Measurements from ENCODE around the gene ADAM12. TPM values are rescaled to one million over a fixed set of nuclear protein-coding genes. Genes with fewer than 3 reads are reported as not detected.
A peak's percentile ranks its signal among the peaks of the same experiment; 100 is the strongest.

ADAM12 gene
- total and polyA plus RNA-seq, 2 donors (not counting 3 experiments of a cell fraction or from before 2014, with no cell fraction given), result 0.22 to 0.33 TPM

- Histone ChIP-seq H3K27ac (ENCODE audit: insufficient read depth, low read depth, low read length) (no peak overlapping the region), H4K20me1 (replicated peaks; ENCODE audit: control insufficient read depth, extremely low read depth, insufficient read depth, low read length) (no peaks in the 10 kb centered on the region), H3K9ac (replicated peaks; ENCODE audit: extremely low read depth, insufficient read depth, low read length) (no peak overlapping the region), H3K79me2 (ENCODE audit: control insufficient read depth, insufficient read depth, low read length) (no peaks in the 10 kb centered on the region), H3K4me1 (ENCODE audit: control insufficient read depth, extremely low read depth, insufficient read depth, low read length) (no peaks in the 10 kb centered on the region), H3K27me3 (ENCODE audit: control insufficient read depth in 2 of 2, insufficient read depth in 2 of 2, low read length in 2 of 2) (no peaks in the 10 kb centered on the region), H3K9me3 (replicated peaks; ENCODE audit: control insufficient read depth, insufficient read depth, low read length) (no peaks in the 10 kb centered on the region), H2AFZ (ENCODE audit: low read depth, low read length) (no peak overlapping the region), H3K9me1 (replicated peaks; ENCODE audit: control insufficient read depth, extremely low read depth, insufficient read depth, low read length) (no peaks in the 10 kb centered on the region), H3K4me2 (ENCODE audit: insufficient read depth, low read length) (no peak overlapping the region), H3K4me3 (replicated peaks in 1 of 3; ENCODE audit: insufficient read depth in 1 of 3, low read depth in 1 of 3, low read length in 3 of 3) (no peak overlapping the region), H3K36me3 (ENCODE audit: control insufficient read depth in 2 of 2, extremely low read depth in 1 of 2, insufficient read depth in 2 of 2, low read length in 2 of 2) (no peaks in the 10 kb centered on the region)
- intact Hi-C loops (cut with micrococcal nuclease), result no loop called here
- ChIA-PET CTCF (interaction anchor here (0.6 to 1.3 kb wide), 2 partner anchors 10 to 411 kb away, joined by 4 read pairs; no protein-coding TSS in a partner anchor), POLR2A (no interaction called here)
- no peak for DNase-seq (ENCODE audit: low read depth, low spot score)
- no TSS peak for BruUV-seq (replicated peaks)
- dilution Hi-C loops (cut with MboI; ENCODE audit: extremely low pct_ligation_motif_present, low sequenced_read_pairs), result no loop called here
- FAIRE-seq, result no peak
- no peak for TF ChIP-seq POLR2A (IDR thresholded peaks at IDR 0.05; ENCODE audit: low read depth, low read length)
- no peak for TF ChIP-seq POLR2AphosphoS5 (IDR thresholded peaks at IDR 0.05; ENCODE audit: insufficient read depth, low read depth, low read length)
- peak; percentile 14 for TF ChIP-seq GATA2 (IDR thresholded peaks at IDR 0.05; ENCODE audit: insufficient read depth, insufficient read length, low read depth, low read length)
These were observed 252.2 kb downstream of the ADAM12 start for GRCh38 chr10:126135941-126136595.

GRCh38 chr10:126135177-126135576 is 253.1 kb downstream of the ADAM12 start:
- ChIA-PET CTCF (no interaction called here), POLR2A (no interaction called here)
- H3K4me2 ChIP-seq (ENCODE audit: insufficient read depth, low read length), result no peak overlapping the region
- H3K9me3 ChIP-seq (replicated peaks; ENCODE audit: control insufficient read depth, insufficient read depth, low read length), result no peaks in the 10 kb centered on the region
- FAIRE-seq, result no peak
- DNase-seq (ENCODE audit: low read depth, low spot score), result no peak
- no peaks in the 10 kb centered on the region for H3K9me1 ChIP-seq (replicated peaks; ENCODE audit: control insufficient read depth, extremely low read depth, insufficient read depth, low read length)
- no peak overlapping the region for H3K4me3 ChIP-seq (replicated peaks in 1 of 3; ENCODE audit: insufficient read depth in 1 of 3, low read depth in 1 of 3, low read length in 3 of 3)
- H2AFZ ChIP-seq (ENCODE audit: low read depth, low read length), result no peak overlapping the region
- H4K20me1 ChIP-seq (replicated peaks; ENCODE audit: control insufficient read depth, extremely low read depth, insufficient read depth, low read length), result no peaks in the 10 kb centered on the region
- dilution Hi-C loops (cut with MboI; ENCODE audit: extremely low pct_ligation_motif_present, low sequenced_read_pairs), result no loop called here
- TF ChIP-seq POLR2A (IDR thresholded peaks at IDR 0.05; ENCODE audit: low read depth, low read length) (no peak), FOS (IDR thresholded peaks at IDR 0.05; ENCODE audit: borderline replicate concordance, insufficient read depth, low read length) (no peak), POLR2AphosphoS5 (IDR thresholded peaks at IDR 0.05; ENCODE audit: insufficient read depth, low read depth, low read length) (no peak), GATA2 (IDR thresholded peaks at IDR 0.05; ENCODE audit: insufficient read depth, insufficient read length, low read depth, low read length) (no peak), JUN (IDR thresholded peaks at IDR 0.05; ENCODE audit: borderline replicate concordance, insufficient read depth, insufficient read length, low read depth) (no peak), MAX (IDR thresholded peaks at IDR 0.05; ENCODE audit: insufficient read depth, insufficient read length) (no peak), CTCF (IDR thresholded peaks at IDR 0.05; ENCODE audit: extremely low read depth in 1 of 2, insufficient read depth in 1 of 2, low read depth in 1 of 2, low read length in 2 of 2) (no peak), MYC (IDR thresholded peaks at IDR 0.05; ENCODE audit: low read depth, low read length) (no peak), EZH2 (IDR thresholded peaks at IDR 0.05; ENCODE audit: borderline replicate concordance, low read depth, low read length, severe bottlenecking) (no peak)
- H3K4me1 ChIP-seq (ENCODE audit: control insufficient read depth, extremely low read depth, insufficient read depth, low read length), result no peaks in the 10 kb centered on the region
- no peak overlapping the region for H3K9ac ChIP-seq (replicated peaks; ENCODE audit: extremely low read depth, insufficient read depth, low read length)
- H3K79me2 ChIP-seq (ENCODE audit: control insufficient read depth, insufficient read depth, low read length), result no peaks in the 10 kb centered on the region
- BruUV-seq (replicated peaks), result no TSS peak
- no peaks in the 10 kb centered on the region for H3K36me3 ChIP-seq (ENCODE audit: control insufficient read depth in 2 of 2, extremely low read depth in 1 of 2, insufficient read depth in 2 of 2, low read length in 2 of 2)
- intact Hi-C loops (cut with micrococcal nuclease), result no loop called here
- no peaks in the 10 kb centered on the region for H3K27me3 ChIP-seq (ENCODE audit: control insufficient read depth in 2 of 2, insufficient read depth in 2 of 2, low read length in 2 of 2)
- no peak overlapping the region for H3K27ac ChIP-seq (ENCODE audit: insufficient read depth, low read depth, low read length)
